ENCODE results near the gene APBB2.

DNA sequence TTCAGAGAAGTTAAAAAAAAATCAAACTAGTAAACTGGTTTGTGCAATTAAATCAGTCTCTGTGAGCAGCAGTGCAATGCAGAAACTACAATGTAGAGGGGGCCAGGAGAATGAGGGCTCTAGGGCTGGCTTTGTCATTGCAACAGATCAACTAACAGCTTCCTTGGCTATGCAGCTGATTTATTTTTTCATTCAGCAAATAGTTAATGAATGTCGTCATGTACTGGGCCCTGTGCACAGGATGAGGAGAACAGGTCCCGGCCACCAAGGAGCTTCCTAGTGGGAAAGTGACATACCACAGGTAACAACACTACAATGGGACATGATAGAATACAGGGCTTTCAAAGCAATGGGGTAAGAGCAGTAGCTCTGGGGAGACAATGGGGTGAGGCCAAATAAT lies 274.5 kb downstream of the APBB2 start:
- TF ChIP-seq, protein P1, sequence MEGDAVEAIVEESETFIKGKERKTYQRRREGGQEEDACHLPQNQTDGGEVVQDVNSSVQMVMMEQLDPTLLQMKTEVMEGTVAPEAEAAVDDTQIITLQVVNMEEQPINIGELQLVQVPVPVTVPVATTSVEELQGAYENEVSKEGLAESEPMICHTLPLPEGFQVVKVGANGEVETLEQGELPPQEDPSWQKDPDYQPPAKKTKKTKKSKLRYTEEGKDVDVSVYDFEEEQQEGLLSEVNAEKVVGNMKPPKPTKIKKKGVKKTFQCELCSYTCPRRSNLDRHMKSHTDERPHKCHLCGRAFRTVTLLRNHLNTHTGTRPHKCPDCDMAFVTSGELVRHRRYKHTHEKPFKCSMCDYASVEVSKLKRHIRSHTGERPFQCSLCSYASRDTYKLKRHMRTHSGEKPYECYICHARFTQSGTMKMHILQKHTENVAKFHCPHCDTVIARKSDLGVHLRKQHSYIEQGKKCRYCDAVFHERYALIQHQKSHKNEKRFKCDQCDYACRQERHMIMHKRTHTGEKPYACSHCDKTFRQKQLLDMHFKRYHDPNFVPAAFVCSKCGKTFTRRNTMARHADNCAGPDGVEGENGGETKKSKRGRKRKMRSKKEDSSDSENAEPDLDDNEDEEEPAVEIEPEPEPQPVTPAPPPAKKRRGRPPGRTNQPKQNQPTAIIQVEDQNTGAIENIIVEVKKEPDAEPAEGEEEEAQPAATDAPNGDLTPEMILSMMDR (IDR thresholded peaks at IDR 0.05): no peak
- TF ChIP-seq POLR2A (IDR thresholded peaks at IDR 0.05; ENCODE audit: low read depth): no peak
- TF ChIP-seq POLR2AphosphoS5 (IDR thresholded peaks at IDR 0.05): no peak
- no peak for TF ChIP-seq EP300 (IDR thresholded peaks at IDR 0.05)

Measured in esophagus muscularis mucosa (tissue), 4 donors.